Measurements from ENCODE around the gene C3orf20.

C3orf20 gene

DNA sequence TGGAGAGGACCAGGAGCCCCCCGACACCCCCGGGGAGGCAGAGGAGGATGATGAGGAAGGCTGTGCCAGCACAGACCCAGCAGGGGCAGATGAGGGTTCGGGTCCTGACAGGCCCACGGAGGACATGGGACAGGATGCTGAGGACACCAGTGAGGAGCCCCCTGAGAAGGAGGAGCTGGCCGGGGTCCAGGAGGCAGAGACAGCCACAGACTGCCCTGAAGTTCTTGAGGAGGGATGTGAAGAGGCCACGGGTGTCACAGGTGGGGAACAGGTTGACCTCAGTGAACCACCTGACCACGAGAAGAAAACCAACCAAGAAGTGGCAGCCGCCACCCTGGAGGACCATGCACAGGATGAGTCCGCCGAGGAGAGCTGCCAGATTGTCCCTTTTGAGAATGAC is 144.7 kb downstream of the C3orf20 start:
- no peak for DNase-seq

DNA sequence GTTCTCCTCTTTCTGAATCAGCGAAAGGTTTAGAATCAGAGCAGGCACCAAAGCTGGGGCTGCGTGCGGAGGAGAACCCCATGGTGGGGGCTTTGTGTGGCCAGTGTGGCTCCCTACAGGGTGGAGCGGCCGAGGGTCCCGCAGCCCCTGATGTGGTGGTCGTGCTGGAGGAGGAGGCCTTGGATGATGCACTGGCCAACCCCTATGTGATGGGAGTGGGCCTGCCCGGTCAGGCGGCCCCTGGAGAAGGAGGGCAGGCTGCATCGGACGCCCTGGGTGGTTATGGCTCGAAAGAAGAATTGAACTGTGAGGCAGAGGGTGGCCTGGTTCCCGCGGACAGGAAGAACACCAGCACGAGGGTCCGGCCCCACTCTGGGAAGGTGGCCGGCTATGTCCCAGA is 145.2 kb downstream of the C3orf20 start:
- no peak for DNase-seq

DNA sequence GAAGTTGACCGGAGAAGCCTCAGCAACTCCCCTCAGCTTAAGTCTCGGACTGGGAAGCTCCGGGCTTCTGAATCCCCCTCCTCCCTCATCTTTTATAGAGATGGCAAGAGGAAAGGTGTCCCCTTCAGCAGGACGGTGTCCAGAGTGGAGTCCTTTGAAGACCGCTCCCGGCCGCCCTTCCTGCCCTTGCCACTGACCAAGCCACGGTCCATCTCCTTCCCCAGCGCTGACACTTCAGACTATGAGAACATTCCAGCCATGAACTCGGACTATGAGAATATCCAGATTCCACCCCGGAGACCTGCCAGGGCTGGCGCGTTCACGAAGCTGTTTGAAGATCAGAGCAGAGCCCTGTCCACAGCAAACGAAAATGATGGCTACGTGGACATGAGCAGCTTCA is 146.2 kb downstream of the C3orf20 start:
- no peak for DNase-seq

DNA sequence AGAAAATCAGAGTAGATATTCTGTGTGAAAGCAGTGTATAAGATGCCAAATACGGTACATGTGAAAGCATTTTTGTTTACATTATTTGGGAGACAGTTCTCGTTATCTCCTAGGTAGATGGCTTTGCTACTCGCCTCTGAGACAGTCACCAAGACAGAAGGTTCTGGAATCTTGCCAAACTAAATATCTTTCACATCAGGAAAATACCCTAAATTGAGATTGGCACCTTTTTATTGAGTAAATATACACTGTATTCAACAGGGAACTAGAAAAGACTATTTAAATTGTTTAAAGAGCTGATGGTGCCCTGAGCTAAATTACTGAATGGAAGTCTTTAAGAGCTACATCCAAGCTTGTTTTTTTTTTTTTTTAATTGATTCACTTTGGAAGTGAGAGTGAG is 147.2 kb downstream of the C3orf20 start:
- DNase-seq: no peak

Measured in inflammatory macrophage treated with lipopolysaccharide for 1 hour (primary cell).